GM23248 (cell line): ENCODE measurements around the gene ARHGEF7. TPM values are rescaled to one million over a fixed set of nuclear protein-coding genes. Genes with fewer than 3 reads are reported as not detected.

Experiments
- DNase-seq: peaks from one replicate; pipeline ENCODE4 v3.0.0-alpha.2; 2015
- H2AFZ ChIP-seq: fragments of 200-600 bp; sonication (generic); 2 replicates; pipeline ENCODE4 v1.6.1; 2016; ENCODE audit warnings: antibody characterized with exemption
- H3F3A ChIP-seq: fragments of 200-600 bp; sonication (generic); 2 replicates; pipeline ENCODE4 v1.6.1; 2016; ENCODE audit warnings: mild to moderate bottlenecking, antibody characterized with exemption, mixed run types; ENCODE audit not compliant: insufficient read depth
- H3K27ac ChIP-seq: fragments of 200-600 bp; sonication (generic); 2 replicates; pipeline ENCODE4 v1.5.1; 2016; ENCODE audit warnings: mild to moderate bottlenecking
- H3K27me3 ChIP-seq: fragments of 200-600 bp; sonication (generic); replicated peaks from 2 replicates; pipeline ENCODE4 v1.6.1; 2016; ENCODE audit warnings: mild to moderate bottlenecking; ENCODE audit not compliant: insufficient read depth
- H3K36me3 ChIP-seq: fragments of 200-600 bp; sonication (generic); 2 replicates; pipeline ENCODE4 v1.6.1; 2016; ENCODE audit warnings: low read depth, mild to moderate bottlenecking
- H3K4me1 ChIP-seq: fragments of 200-600 bp; sonication (generic); 2 replicates; pipeline ENCODE4 v1.6.1; 2016; ENCODE audit warnings: mild to moderate bottlenecking; ENCODE audit not compliant: insufficient read depth
- H3K4me2 ChIP-seq: fragments of 200-600 bp; sonication (generic); one replicate; pipeline ENCODE4 v1.6.1; 2016; ENCODE audit warnings: mild to moderate bottlenecking; ENCODE audit not compliant: unreplicated experiment
- H3K4me3 ChIP-seq: fragments of 200-600 bp; sonication (generic); 2 replicates; pipeline ENCODE4 v1.5.1; 2016; ENCODE audit warnings: mild to moderate bottlenecking
- H3K79me2 ChIP-seq: fragments of 200-600 bp; sonication (generic); 2 replicates; pipeline ENCODE4 v1.6.1; 2016; ENCODE audit warnings: mild to moderate bottlenecking; ENCODE audit not compliant: insufficient read depth
- H3K9ac ChIP-seq: fragments of 200-600 bp; sonication (generic); 2 replicates; pipeline ENCODE4 v1.6.1; 2016; ENCODE audit warnings: mild to moderate bottlenecking
- H3K9me2 ChIP-seq: fragments of 200-600 bp; sonication (generic); 2 replicates; pipeline ENCODE4 v1.6.1; 2016; ENCODE audit warnings: mixed run types, mild to moderate bottlenecking, moderate library complexity; ENCODE audit not compliant: insufficient read depth
- H3K9me3 ChIP-seq: fragments of 200-600 bp; sonication (generic); one replicate; pipeline ENCODE4 v1.6.1; 2017; ENCODE audit warnings: low read depth
- H4K20me1 ChIP-seq: fragments of 200-600 bp; sonication (generic); 2 replicates; pipeline ENCODE4 v1.6.0; 2016; ENCODE audit not compliant: insufficient read depth
- EZH2 ChIP-seq: fragments of 200-600 bp; sonication (generic); IDR thresholded peaks from 2 replicates; pipeline ENCODE4 v1.6.1; 2018; ENCODE audit warnings: antibody characterized with exemption, mild to moderate bottlenecking; ENCODE audit not compliant: insufficient read depth, poor library complexity, severe bottlenecking
- EZH2phosphoT487 ChIP-seq: fragments of 200-600 bp; sonication (generic); IDR thresholded peaks from 2 replicates; pipeline ENCODE4 v1.6.1; 2018; ENCODE audit warnings: antibody characterized with exemption, moderate library complexity, mild to moderate bottlenecking, low read depth; ENCODE audit not compliant: insufficient read depth
- WGBS, 2 experiments: methylation state at CpG; one replicate each; pipeline ENCODE4 v1.1.6; 2015 to 2017; ENCODE audit warnings: low lambda C conversion rate in 2 of 2, low coverage in 1 of 2; ENCODE audit errors: missing lambda C conversion rate in 2 of 2; 5-methylcytosine and 5-hydroxymethylcytosine counted together
- in situ Hi-C: fragments of 300-500 bp; cut with MboI; formaldehyde crosslinking; loops from 2 replicates; pipeline ENCODE4 v1.15.0; 2020
- polyA plus RNA-seq: library from polyadenylated mRNA; unstranded; fragments of >200 nt; fragmentation: Nextera tagmentation; extraction: Ambion mirVana; gene quantifications from 2 replicates; pipeline ENCODE4 v1.2.1, GENCODE V29; 2016
- total RNA-seq: library from RNA; depleted of rRNA; stranded (reverse); fragments of >200 nt; shearing (Covaris generic); gene quantifications from 2 replicates; pipeline ENCODE4 v1.2.3, GENCODE V29; 2014

Gene ARHGEF7
- total and polyA plus RNA-seq, 2 experiments from 2014 or later = 19.0 to 23.0 TPM

DNA sequence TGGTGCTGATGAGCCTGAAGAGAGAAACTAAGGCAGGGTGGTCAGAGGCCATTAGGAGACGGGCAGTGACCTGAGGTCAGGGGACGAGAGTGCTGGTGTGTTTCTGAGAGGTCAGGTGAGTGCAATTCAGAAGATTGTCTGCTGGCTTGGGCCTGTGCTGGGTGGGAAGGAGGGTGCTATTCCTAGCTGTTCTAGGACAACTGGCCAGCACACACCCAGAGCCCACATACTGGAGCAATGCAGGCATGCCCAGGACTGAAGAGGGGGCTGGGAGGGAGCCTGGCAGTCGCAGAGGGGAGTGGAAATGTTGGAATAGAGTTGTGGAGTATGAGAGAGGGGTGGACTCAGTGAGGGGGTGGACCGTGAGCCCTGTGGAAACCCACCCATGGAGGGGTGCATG is 16.5 kb downstream of the ARHGEF7 start:
- Histone ChIP-seq H3F3A (no peaks in the 10 kb centered on the region), H3K36me3 (no peaks in the 10 kb centered on the region), H3K79me2 (no peaks in the 10 kb centered on the region), H3K4me2 (no peak overlapping the region), H3K27ac (no peak overlapping the region), H3K4me1 (no peaks in the 10 kb centered on the region), H2AFZ (no peak overlapping the region), H4K20me1 (no peaks in the 10 kb centered on the region), H3K9ac (no peak overlapping the region), H3K27me3 (no peaks in the 10 kb centered on the region; the same call in 1 of the 2 replicates), H3K4me3 (no peak overlapping the region), H3K9me3 (no peaks in the 10 kb centered on the region), H3K9me2 (no peaks in the 10 kb centered on the region)
- no peak for TF ChIP-seq EZH2phosphoT487
- TF ChIP-seq EZH2 = no peak
- in situ Hi-C loops = no loop called here
- 53 to 55% methylated on average over 4 of the region's 4 CpGs for WGBS, 2 experiments
- no peak for DNase-seq

DNA sequence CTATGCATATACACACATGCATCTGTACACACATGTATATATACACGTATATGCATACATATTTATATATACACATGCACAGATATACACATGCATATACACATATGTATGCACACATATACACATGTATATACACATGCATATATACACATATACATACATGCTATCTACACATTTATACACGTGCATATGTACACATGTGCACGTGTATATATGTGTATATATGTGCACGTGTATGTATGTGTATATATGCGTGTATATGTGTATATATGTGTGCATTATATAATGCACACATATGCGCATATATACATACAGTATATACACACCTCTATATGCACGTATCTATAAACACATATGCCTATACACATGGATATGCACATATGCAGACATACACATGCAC is 17.8 kb downstream of the ARHGEF7 start:
- in situ Hi-C loops = no loop called here
- no peak overlapping the region for H3K27ac ChIP-seq
- no peak overlapping the region for H3K4me2 ChIP-seq
- H3F3A ChIP-seq = no peaks in the 10 kb centered on the region
- no peaks in the 10 kb centered on the region for H3K36me3 ChIP-seq
- H3K9me3 ChIP-seq = no peaks in the 10 kb centered on the region
- H3K4me1 ChIP-seq = no peaks in the 10 kb centered on the region
- TF ChIP-seq EZH2phosphoT487 (no peak), EZH2 (no peak)
- 69 to 72% methylated on average over 7 of the region's 7 CpGs for WGBS, 2 experiments
- H3K4me3 ChIP-seq = no peak overlapping the region
- H4K20me1 ChIP-seq = no peaks in the 10 kb centered on the region
- no peak overlapping the region for H3K9ac ChIP-seq
- H2AFZ ChIP-seq = no peak overlapping the region
- no peak for DNase-seq
- H3K79me2 ChIP-seq = no peaks in the 10 kb centered on the region
- H3K27me3 ChIP-seq = no peaks in the 10 kb centered on the region; the same call in 1 of the 2 replicates
- no peaks in the 10 kb centered on the region for H3K9me2 ChIP-seq

DNA sequence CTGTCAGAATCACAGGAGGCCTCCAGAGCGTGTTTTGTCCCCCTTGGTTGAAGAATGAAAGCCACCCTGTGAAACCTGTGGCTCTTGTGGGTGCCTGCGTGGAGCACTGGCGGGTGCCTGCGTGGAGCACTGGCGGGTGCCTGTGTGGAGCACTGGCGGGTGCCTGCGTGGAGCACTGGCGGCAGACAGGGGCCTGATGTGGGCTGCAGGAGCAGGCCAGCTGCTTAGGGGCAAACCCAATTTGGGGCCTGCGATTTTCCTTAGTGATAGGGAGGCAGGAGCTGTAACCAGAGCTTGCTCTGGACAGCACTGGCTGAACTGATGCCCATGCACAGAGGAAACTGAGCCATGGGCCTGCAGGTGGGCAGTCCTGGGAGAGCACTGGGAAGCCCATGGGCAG is 24.3 kb downstream of the ARHGEF7 start:
- Histone ChIP-seq H3K4me2 (no peak overlapping the region), H3K27me3 (no peaks in the 10 kb centered on the region), H2AFZ (no peak overlapping the region), H3F3A (no peaks in the 10 kb centered on the region), H3K79me2 (no peaks in the 10 kb centered on the region), H3K9me3 (no peaks in the 10 kb centered on the region), H3K9ac (no peak overlapping the region), H3K27ac (no peak overlapping the region), H3K36me3 (no peaks in the 10 kb centered on the region), H4K20me1 (no peaks in the 10 kb centered on the region), H3K4me3 (no peak overlapping the region), H3K4me1 (no peaks in the 10 kb centered on the region), H3K9me2 (no peaks in the 10 kb centered on the region)
- DNase-seq = no peak
- in situ Hi-C loops = no loop called here
- TF ChIP-seq EZH2phosphoT487 (no peak), EZH2 (no peak)
- 79 to 80% methylated on average over 9 of the region's 9 CpGs for WGBS, 2 experiments

DNA sequence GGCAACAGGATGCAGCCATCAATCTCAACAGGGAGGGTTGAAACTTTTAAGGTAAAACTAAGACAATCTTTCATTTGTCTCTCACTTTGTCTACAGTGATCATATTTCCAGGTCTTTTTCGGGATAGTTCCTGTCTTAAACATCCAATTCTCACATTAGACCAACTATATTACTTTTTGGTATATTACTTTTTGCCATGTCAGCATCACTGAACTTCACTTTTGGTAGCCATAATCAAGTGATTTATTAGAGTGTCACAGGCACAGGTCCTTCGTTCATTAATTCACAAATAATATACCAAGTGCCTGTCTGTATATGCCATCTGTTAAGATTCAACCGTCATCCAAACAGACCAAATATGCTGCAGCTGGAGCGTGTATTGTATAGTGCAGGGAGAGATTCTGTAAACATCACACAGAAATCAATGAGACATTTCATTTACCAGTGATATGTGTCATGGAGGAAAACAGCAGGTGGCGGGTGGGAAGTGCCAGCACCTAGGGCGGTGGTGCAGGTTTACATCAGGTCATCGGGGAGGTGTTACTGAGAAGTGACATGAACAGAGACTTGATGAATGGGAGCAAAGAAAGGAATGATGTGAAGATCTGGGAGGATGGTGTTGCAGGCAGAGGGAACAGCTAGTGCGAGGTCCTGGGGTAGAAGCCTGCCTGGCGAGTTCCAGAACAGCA is 24.9 kb downstream of the ARHGEF7 start:
- Histone ChIP-seq H3K4me1 (no peaks in the 10 kb centered on the region), H3K36me3 (no peaks in the 10 kb centered on the region), H3K9me2 (no peaks in the 10 kb centered on the region), H3K9ac (no peak overlapping the region), H3K9me3 (no peaks in the 10 kb centered on the region), H3K79me2 (no peaks in the 10 kb centered on the region), H3K27ac (no peak overlapping the region), H3F3A (no peaks in the 10 kb centered on the region), H3K27me3 (no peaks in the 10 kb centered on the region), H2AFZ (no peak overlapping the region), H3K4me3 (no peak overlapping the region), H4K20me1 (no peaks in the 10 kb centered on the region), H3K4me2 (no peak overlapping the region)
- DNase-seq = no peak
- TF ChIP-seq EZH2phosphoT487 (no peak), EZH2 (no peak)
- in situ Hi-C loops = no loop called here
- 62 to 66% methylated on average over 9 of the region's 9 CpGs for WGBS, 2 experiments

DNA sequence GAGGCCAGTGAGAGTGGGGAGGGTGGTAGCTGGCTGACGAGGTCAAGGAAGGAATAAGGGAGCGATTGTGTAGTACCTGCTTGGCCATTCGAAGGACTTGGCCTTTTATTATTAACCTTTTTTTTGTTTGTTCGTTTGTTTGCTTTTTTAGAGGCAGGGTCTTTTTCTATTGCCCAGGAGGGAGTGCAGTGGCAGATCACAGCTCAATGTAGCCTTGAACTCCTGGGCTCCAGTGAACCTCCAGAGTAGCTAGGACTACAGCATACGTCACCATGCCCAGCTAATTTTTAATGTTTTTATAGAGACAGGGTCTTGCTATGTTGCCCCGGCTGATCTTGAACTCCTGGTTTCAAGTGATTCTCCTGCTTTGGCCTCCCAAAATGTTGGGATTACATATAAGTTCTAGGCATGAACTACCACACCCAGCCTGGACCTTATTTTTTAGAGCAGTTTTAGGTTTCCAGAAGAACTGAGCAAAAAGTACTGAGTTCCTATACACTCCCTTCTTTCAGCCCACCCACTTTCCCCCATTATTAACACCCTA is 25.5 kb downstream of the ARHGEF7 start:
- H3K9ac ChIP-seq = no peak overlapping the region
- 68 to 71% methylated on average over 6 of the region's 6 CpGs for WGBS, 2 experiments
- H3K79me2 ChIP-seq = no peaks in the 10 kb centered on the region
- H3K9me2 ChIP-seq = no peaks in the 10 kb centered on the region
- no peaks in the 10 kb centered on the region for H3F3A ChIP-seq
- no peaks in the 10 kb centered on the region for H3K36me3 ChIP-seq
- H3K27ac ChIP-seq = no peak overlapping the region
- no peak overlapping the region for H3K4me2 ChIP-seq
- in situ Hi-C loops = no loop called here
- no peak for TF ChIP-seq EZH2phosphoT487
- TF ChIP-seq EZH2 = no peak
- H3K27me3 ChIP-seq = no peaks in the 10 kb centered on the region
- H3K4me3 ChIP-seq = no peak overlapping the region
- no peaks in the 10 kb centered on the region for H4K20me1 ChIP-seq
- no peaks in the 10 kb centered on the region for H3K4me1 ChIP-seq
- no peaks in the 10 kb centered on the region for H3K9me3 ChIP-seq
- no peak overlapping the region for H2AFZ ChIP-seq
- DNase-seq = no peak
